ENCODE data around the gene HMOX1. TPM values are rescaled to one million over a fixed set of nuclear protein-coding genes. Genes with fewer than 3 reads are reported as not detected.

HMOX1 gene
- total RNA-seq, 1 experiment from 2014 or later = 93.0 TPM

- no peak for TF ChIP-seq CTCF (IDR thresholded peaks at IDR 0.05; ENCODE audit: insufficient read depth in 1 of 2, low read depth in 1 of 2, low read length in 1 of 2, severe bottlenecking in 1 of 2, unreplicated experiment in 1 of 2)
- H3K36me3 ChIP-seq (ENCODE audit: control insufficient read depth, insufficient read depth, low read length) = no peaks in the 10 kb centered on the region; the same call in 1 of the 2 replicates
- peak; percentile 95 to 97 for DNase-seq
- H3K4me1 ChIP-seq = peaks cover 63% of the 10 kb centered on the region
- H3K27me3 Mint-ChIP-seq (ENCODE audit: insufficient read depth, unreplicated experiment) = no peaks in the 10 kb centered on the region
- H3K4me3 ChIP-seq (ENCODE audit: low read depth, low read length) = no peak overlapping the region
- no peaks in the 10 kb centered on the region for H3K9me3 Mint-ChIP-seq (ENCODE audit: unreplicated experiment)
- ChIA-PET CTCF (interaction anchor here (0.6 kb wide), 1 partner anchor 100 kb away, joined by 3 read pairs; no protein-coding TSS in a partner anchor), POLR2A (interaction anchor here (0.7 kb wide), 1 partner anchor 33 kb away, joined by 3 read pairs; no protein-coding TSS in a partner anchor)
- peaks cover 52% of the 10 kb centered on the region for H3K36me3 Mint-ChIP-seq (ENCODE audit: insufficient read depth, unreplicated experiment)
- H3K4me1 Mint-ChIP-seq (ENCODE audit: low read depth, unreplicated experiment) = peaks cover 57% of the 10 kb centered on the region
- no peaks in the 10 kb centered on the region for H3K9me3 ChIP-seq
- no peaks in the 10 kb centered on the region for H3K27me3 ChIP-seq (replicated peaks; ENCODE audit: control insufficient read depth, insufficient read depth, low read length)
- H3K27ac Mint-ChIP-seq (ENCODE audit: unreplicated experiment) = peak overlapping the region; percentile 96
- BruUV-seq (replicated peaks) = no TSS peak
- intact Hi-C loops (cut with micrococcal nuclease; ENCODE audit: unreplicated experiment) = no loop called here
- H3K4me3 Mint-ChIP-seq (ENCODE audit: unreplicated experiment) = peak overlapping the region; percentile 68
Observed at GRCh38 chr22:35376728-35377472, 4.0 kb upstream of the HMOX1 start.

- no peaks in the 10 kb centered on the region for H3K9me3 Mint-ChIP-seq (ENCODE audit: unreplicated experiment)
- TF ChIP-seq CTCF (IDR thresholded peaks at IDR 0.05; ENCODE audit: insufficient read depth in 1 of 2, low read depth in 1 of 2, low read length in 1 of 2, severe bottlenecking in 1 of 2, unreplicated experiment in 1 of 2) = no peak
- H3K4me1 Mint-ChIP-seq (ENCODE audit: low read depth, unreplicated experiment) = peaks cover 53% of the 10 kb centered on the region
- Histone ChIP-seq H3K4me3 (ENCODE audit: low read depth, low read length) (no peak overlapping the region), H3K9me3 (no peaks in the 10 kb centered on the region), H3K27me3 (replicated peaks; ENCODE audit: control insufficient read depth, insufficient read depth, low read length) (no peaks in the 10 kb centered on the region), H3K36me3 (ENCODE audit: control insufficient read depth, insufficient read depth, low read length) (no peaks in the 10 kb centered on the region; the same call in 1 of the 2 replicates), H3K4me1 (peaks cover 57% of the 10 kb centered on the region)
- intact Hi-C loops (cut with micrococcal nuclease; ENCODE audit: unreplicated experiment) = loop anchor here (2.0 kb wide), 1 partner anchor 21 kb away; no protein-coding TSS in a partner anchor
- H3K27me3 Mint-ChIP-seq (ENCODE audit: insufficient read depth, unreplicated experiment) = no peaks in the 10 kb centered on the region
- ChIA-PET POLR2A (no interaction called here), CTCF (no interaction called here)
- BruUV-seq (replicated peaks) = no TSS peak
- peak overlapping the region; percentile 68 for H3K4me3 Mint-ChIP-seq (ENCODE audit: unreplicated experiment)
- peak overlapping the region; percentile 96 for H3K27ac Mint-ChIP-seq (ENCODE audit: unreplicated experiment)
- DNase-seq = no peak
- H3K36me3 Mint-ChIP-seq (ENCODE audit: insufficient read depth, unreplicated experiment) = peaks cover 54% of the 10 kb centered on the region
Observed at GRCh38 chr22:35377735-35378134, 3.2 kb upstream of the HMOX1 start.

DNA sequence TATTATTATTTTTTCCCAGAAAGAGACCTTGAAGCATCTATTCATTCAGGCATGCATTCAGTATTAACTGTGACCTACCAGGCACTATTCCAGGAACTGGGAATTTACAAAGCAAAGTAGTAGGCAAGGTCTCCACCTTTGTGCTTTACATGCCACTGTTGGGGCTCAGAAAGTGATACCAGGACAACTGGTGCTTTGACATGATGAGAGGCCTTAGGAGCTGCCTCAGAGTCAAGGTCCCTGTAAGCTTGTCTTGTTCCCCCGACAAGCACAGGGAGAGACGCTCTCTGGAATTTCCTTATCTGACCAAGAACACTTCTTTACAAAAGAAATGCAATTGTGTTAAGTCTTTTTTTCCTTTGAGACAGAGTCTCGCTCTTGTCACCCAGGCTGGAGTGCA lies 2.3 kb upstream of the HMOX1 start:
- Mint-ChIP-seq H3K4me1 (ENCODE audit: low read depth, unreplicated experiment) (peaks cover 52% of the 10 kb centered on the region), H3K27ac (ENCODE audit: unreplicated experiment) (peak overlapping the region; percentile 96), H3K27me3 (ENCODE audit: insufficient read depth, unreplicated experiment) (no peaks in the 10 kb centered on the region), H3K4me3 (ENCODE audit: unreplicated experiment) (peak overlapping the region; percentile 94), H3K36me3 (ENCODE audit: insufficient read depth, unreplicated experiment) (peaks cover 62% of the 10 kb centered on the region), H3K9me3 (ENCODE audit: unreplicated experiment) (no peaks in the 10 kb centered on the region)
- Histone ChIP-seq H3K4me3 (ENCODE audit: low read depth, low read length) (peak overlapping the region; percentile 8; the same call in 1 of the 2 replicates), H3K9me3 (no peaks in the 10 kb centered on the region), H3K36me3 (ENCODE audit: control insufficient read depth, insufficient read depth, low read length) (peaks cover 2% of the 10 kb centered on the region), H3K4me1 (peaks cover 52% of the 10 kb centered on the region), H3K27me3 (replicated peaks; ENCODE audit: control insufficient read depth, insufficient read depth, low read length) (no peaks in the 10 kb centered on the region)
- TSS peak; percentile 81 for BruUV-seq (replicated peaks)
- POLR2A ChIA-PET = interaction anchor here (0.6 kb wide), 1 partner anchor 19 kb away, joined by 5 read pairs; no protein-coding TSS in a partner anchor
- no peak for DNase-seq
- intact Hi-C loops (cut with micrococcal nuclease; ENCODE audit: unreplicated experiment) = loop anchor here (1.0 to 2.0 kb wide), 2 partner anchors 11 to 20 kb away; no protein-coding TSS in a partner anchor
- CTCF ChIA-PET = interaction anchor here (1.2 kb wide), 1 partner anchor 9 kb away, joined by 4 read pairs; no protein-coding TSS in a partner anchor
- no peak for TF ChIP-seq CTCF (IDR thresholded peaks at IDR 0.05; ENCODE audit: insufficient read depth in 1 of 2, low read depth in 1 of 2, low read length in 1 of 2, severe bottlenecking in 1 of 2, unreplicated experiment in 1 of 2)
